GM21381 (cell line): Measurements from ENCODE around the gene ANKRD2.

Experiments used
- ATAC-seq: cut with Tn5 transposase; IDR thresholded peaks from one replicate; pipeline ENCODE4 v1.9.1; 2021; ENCODE audit warnings: mild to moderate bottlenecking, moderate library complexity; ENCODE audit not compliant: unreplicated experiment

ANKRD2 gene

DNA sequence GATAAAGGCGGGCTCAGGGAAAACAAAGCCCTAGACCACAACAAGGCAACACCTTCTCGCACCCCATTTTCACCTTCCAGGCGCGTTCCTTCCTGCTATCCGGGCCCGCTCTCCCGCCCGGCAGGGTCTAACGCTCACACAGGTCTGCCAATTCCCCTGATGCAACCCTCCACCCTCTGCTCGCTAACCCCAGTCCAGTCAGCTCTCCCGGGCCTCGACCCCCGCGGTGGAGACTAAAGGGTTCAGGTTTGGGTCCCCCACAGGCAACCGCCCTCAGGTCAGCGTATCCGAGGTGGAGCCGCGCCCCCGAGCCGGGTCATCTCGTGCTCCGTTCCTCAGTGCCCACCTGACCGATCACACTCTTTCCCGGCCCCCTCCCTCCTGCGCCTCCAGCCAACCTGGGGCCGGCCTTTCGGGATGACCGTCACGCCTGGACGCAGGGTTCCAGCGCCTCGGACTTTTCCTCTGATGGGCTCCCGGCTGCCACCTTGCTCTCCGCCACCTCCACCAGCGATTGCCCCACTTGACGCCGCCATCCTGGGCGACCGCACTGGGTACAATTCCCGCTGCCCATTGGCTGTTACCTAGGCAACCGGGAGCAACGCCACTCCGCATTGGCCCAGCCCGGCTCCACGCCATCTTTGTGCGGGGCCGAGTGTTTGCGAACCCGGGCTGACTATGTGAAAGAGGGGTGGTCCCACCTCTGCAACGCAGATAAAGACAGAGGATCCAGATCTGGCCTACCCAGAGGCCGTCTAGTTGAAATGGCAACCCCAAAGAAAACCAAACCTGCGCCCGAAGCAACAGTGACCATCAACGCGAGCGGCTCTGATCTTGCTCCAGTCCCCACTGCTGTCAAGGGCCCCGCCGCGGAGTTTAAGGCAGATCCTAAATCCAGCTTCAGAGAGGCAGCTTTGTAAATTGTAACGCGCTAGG lies 60.6 kb downstream of the ANKRD2 start, which contains the start of gene MORN4:
Gene MORN4 (minus strand): TSS at position 552 of the 936 bp plus-strand sequence. CDS start 13,847 bp downstream, outside the sequence.
- peak; percentile 99 for ATAC-seq
